HG02588 (cell line): ENCODE measurements around the gene HNMT.
"Not testable (repeated sequence)": the region's sequence is repeated elsewhere in the genome, so short reads cannot be mapped to it uniquely, and the experiment has no call there.

Experiments used
- ATAC-seq: cut with Tn5 transposase; IDR thresholded peaks from one replicate; pipeline ENCODE4 v1.9.1; 2021; ENCODE audit warnings: mild to moderate bottlenecking, moderate library complexity; ENCODE audit not compliant: unreplicated experiment

Gene HNMT

GRCh38 chr2:138037090-138037489 lies 72.8 kb downstream of the HNMT start:
- no peak for ATAC-seq

GRCh38 chr2:138040616-138041015 lies 76.3 kb downstream of the HNMT start:
- ATAC-seq = no peak

GRCh38 chr2:138042311-138042710 lies 78.0 kb downstream of the HNMT start:
- ATAC-seq = no peak

- not testable (repeated sequence) for ATAC-seq
These were observed 79.3 kb downstream of the HNMT start for GRCh38 chr2:138043588-138043987.

- no peak for ATAC-seq
These were observed 94.2 kb downstream of the HNMT start for GRCh38 chr2:138058427-138058826.

- no peak for ATAC-seq
These were observed 95.4 kb downstream of the HNMT start for GRCh38 chr2:138059487-138060300.

- ATAC-seq = no peak
These were observed 96.0 kb downstream of the HNMT start for GRCh38 chr2:138060301-138060635.

- ATAC-seq = no peak
These were observed 97.7 kb downstream of the HNMT start for GRCh38 chr2:138061961-138062360.

- no peak for ATAC-seq
These were observed 98.9 kb downstream of the HNMT start for GRCh38 chr2:138063181-138063580.
